ENCODE measurements around the gene LTBP1. TPM values are rescaled to one million over a fixed set of nuclear protein-coding genes. Genes with fewer than 3 reads are reported as not detected.

Gene LTBP1
- total RNA-seq, 2 donors from 2014 or later: 19.4 to 23.1 TPM

- Histone ChIP-seq H3K36me3 (no peaks in the 10 kb centered on the region), H3K27ac (no peak overlapping the region), H3K4me1 (no peaks in the 10 kb centered on the region), H3K27me3 (no peaks in the 10 kb centered on the region), H3K9ac (ENCODE audit: low read depth in 2 of 2, low read length in 2 of 2) (no peak overlapping the region), H3K9me3 (no peaks in the 10 kb centered on the region), H3K4me3 (no peak overlapping the region)
- DNase-seq: no peak
- intact Hi-C loops (cut with DNase I): loop anchor here (10.0 kb wide), 1 partner anchor 240 kb away; no protein-coding TSS in a partner anchor
- TF ChIP-seq, protein P1, sequence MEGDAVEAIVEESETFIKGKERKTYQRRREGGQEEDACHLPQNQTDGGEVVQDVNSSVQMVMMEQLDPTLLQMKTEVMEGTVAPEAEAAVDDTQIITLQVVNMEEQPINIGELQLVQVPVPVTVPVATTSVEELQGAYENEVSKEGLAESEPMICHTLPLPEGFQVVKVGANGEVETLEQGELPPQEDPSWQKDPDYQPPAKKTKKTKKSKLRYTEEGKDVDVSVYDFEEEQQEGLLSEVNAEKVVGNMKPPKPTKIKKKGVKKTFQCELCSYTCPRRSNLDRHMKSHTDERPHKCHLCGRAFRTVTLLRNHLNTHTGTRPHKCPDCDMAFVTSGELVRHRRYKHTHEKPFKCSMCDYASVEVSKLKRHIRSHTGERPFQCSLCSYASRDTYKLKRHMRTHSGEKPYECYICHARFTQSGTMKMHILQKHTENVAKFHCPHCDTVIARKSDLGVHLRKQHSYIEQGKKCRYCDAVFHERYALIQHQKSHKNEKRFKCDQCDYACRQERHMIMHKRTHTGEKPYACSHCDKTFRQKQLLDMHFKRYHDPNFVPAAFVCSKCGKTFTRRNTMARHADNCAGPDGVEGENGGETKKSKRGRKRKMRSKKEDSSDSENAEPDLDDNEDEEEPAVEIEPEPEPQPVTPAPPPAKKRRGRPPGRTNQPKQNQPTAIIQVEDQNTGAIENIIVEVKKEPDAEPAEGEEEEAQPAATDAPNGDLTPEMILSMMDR (IDR thresholded peaks at IDR 0.05): no peak
Measured at GRCh38 chr2:33274524-33274923, 327.8 kb downstream of the LTBP1 start.

- Histone ChIP-seq H3K4me3 (no peak overlapping the region), H3K4me1 (no peaks in the 10 kb centered on the region), H3K36me3 (no peaks in the 10 kb centered on the region), H3K9ac (ENCODE audit: low read depth in 2 of 2, low read length in 2 of 2) (no peak overlapping the region), H3K27ac (no peak overlapping the region), H3K27me3 (no peaks in the 10 kb centered on the region), H3K9me3 (no peaks in the 10 kb centered on the region)
- intact Hi-C loops (cut with DNase I): loop anchor here (10.0 kb wide), 1 partner anchor 241 kb away; no protein-coding TSS in a partner anchor
- TF ChIP-seq, protein P1 (IDR thresholded peaks at IDR 0.05): no peak
- no peak for DNase-seq
Measured at GRCh38 chr2:33275689-33276444, 329.1 kb downstream of the LTBP1 start.

DNA sequence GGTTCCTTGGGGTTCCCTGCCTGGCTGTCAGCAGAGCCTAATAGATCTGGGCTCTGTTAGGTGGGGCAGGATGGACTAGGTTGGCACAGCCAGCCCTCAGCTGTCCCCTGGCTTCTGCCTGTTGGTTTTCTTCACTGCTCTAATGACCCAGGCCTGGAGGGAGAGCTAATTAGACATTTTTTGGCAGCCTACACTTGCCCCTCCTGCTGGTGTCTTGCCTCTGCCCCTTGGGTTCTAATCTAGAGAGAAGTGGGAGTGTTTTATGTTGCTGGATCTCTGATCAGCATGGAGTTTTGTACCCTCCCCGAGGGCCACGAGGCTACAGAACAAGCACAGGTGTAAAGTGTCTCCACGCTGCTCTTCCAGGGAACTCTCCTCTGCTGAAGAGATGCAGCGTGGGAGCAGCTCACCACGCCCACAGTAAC, 330.3 kb downstream of the LTBP1 start:
- no peaks in the 10 kb centered on the region for H3K4me1 ChIP-seq
- TF ChIP-seq, protein P1 (IDR thresholded peaks at IDR 0.05): no peak
- H3K36me3 ChIP-seq: no peaks in the 10 kb centered on the region
- no peaks in the 10 kb centered on the region for H3K9me3 ChIP-seq
- H3K9ac ChIP-seq (ENCODE audit: low read depth in 2 of 2, low read length in 2 of 2): no peak overlapping the region
- H3K27me3 ChIP-seq: no peaks in the 10 kb centered on the region
- no peak overlapping the region for H3K4me3 ChIP-seq
- DNase-seq: no peak
- H3K27ac ChIP-seq: no peak overlapping the region
- intact Hi-C loops (cut with DNase I): loop anchor here (10.0 kb wide), 1 partner anchor 242 kb away; no protein-coding TSS in a partner anchor

GRCh38 chr2:33278245-33278943, 331.6 kb downstream of the LTBP1 start:
- Histone ChIP-seq H3K27me3 (no peaks in the 10 kb centered on the region), H3K4me1 (no peaks in the 10 kb centered on the region), H3K9me3 (no peaks in the 10 kb centered on the region), H3K36me3 (no peaks in the 10 kb centered on the region), H3K9ac (ENCODE audit: low read depth in 2 of 2, low read length in 2 of 2) (no peak overlapping the region), H3K27ac (no peak overlapping the region), H3K4me3 (no peak overlapping the region)
- TF ChIP-seq, protein P1 (IDR thresholded peaks at IDR 0.05): no peak
- no peak for DNase-seq
- intact Hi-C loops (cut with DNase I): loop anchor here (10.0 kb wide), 1 partner anchor 244 kb away; no protein-coding TSS in a partner anchor

GRCh38 chr2:33284287-33284686, 337.5 kb downstream of the LTBP1 start:
- no peak for DNase-seq
- Histone ChIP-seq H3K9ac (ENCODE audit: low read depth in 2 of 2, low read length in 2 of 2) (no peak overlapping the region), H3K27me3 (no peaks in the 10 kb centered on the region), H3K27ac (no peak overlapping the region), H3K36me3 (no peaks in the 10 kb centered on the region), H3K9me3 (no peaks in the 10 kb centered on the region), H3K4me1 (no peaks in the 10 kb centered on the region), H3K4me3 (no peak overlapping the region)
- TF ChIP-seq, protein P1 (IDR thresholded peaks at IDR 0.05): no peak
- intact Hi-C loops (cut with DNase I): no loop called here
